GM10847 (cell line): ENCODE data around the gene SEMA7A.
A peak's percentile ranks its signal among the peaks of the same experiment; 100 is the strongest.

Experiments used
- POLR2A ChIP-seq: IDR thresholded peaks from 2 replicates; pipeline ENCODE4 v1.6.1; 2011; ENCODE audit not compliant: insufficient read length; ENCODE audit errors: extremely low read depth

The SEMA7A gene

GRCh38 chr15:74433592-74434262, at the start of gene SEMA7A:
SEMA7A (minus strand) TSS chr15:74433958; CDS start chr15:74433918, 40 bp downstream.
- TF ChIP-seq POLR2A: peak; percentile 98

- TF ChIP-seq POLR2A: no peak
These were observed 48.9 kb upstream of the SEMA7A start for GRCh38 chr15:74482661-74483060.

GRCh38 chr15:74470631-74471395, 37.1 kb upstream of the SEMA7A start:
- TF ChIP-seq POLR2A: no peak

- TF ChIP-seq POLR2A: no peak
These were observed 34.7 kb upstream of the SEMA7A start for GRCh38 chr15:74468341-74469032.

GRCh38 chr15:74466570-74466969, 32.8 kb upstream of the SEMA7A start:
- no peak for TF ChIP-seq POLR2A

- no peak for TF ChIP-seq POLR2A
These were observed 31.1 kb upstream of the SEMA7A start for GRCh38 chr15:74464897-74465296.

GRCh38 chr15:74464216-74464615, 30.5 kb upstream of the SEMA7A start:
- no peak for TF ChIP-seq POLR2A

GRCh38 chr15:74463634-74464033, 29.9 kb upstream of the SEMA7A start:
- no peak for TF ChIP-seq POLR2A

- no peak for TF ChIP-seq POLR2A
These were observed 28.2 kb upstream of the SEMA7A start for GRCh38 chr15:74461847-74462511.

- TF ChIP-seq POLR2A: peak; percentile 92
These were observed 27.4 kb upstream of the SEMA7A start, which contains the start of gene UBL7 for GRCh38 chr15:74460871-74461846. UBL7 (minus strand) TSS chr15:74461160; CDS start chr15:74458867, 2,293 bp downstream.

GRCh38 chr15:74460298-74460697, 26.5 kb upstream of the SEMA7A start:
- TF ChIP-seq POLR2A: no peak

- TF ChIP-seq POLR2A: no peak
These were observed 24.7 kb upstream of the SEMA7A start for GRCh38 chr15:74458473-74458872.

GRCh38 chr15:74454764-74455500, 21.2 kb upstream of the SEMA7A start:
- no peak for TF ChIP-seq POLR2A
